GM13976 (cell line): Measurements from ENCODE around the gene RACK1.
A peak's percentile ranks its signal among the peaks of the same experiment; 100 is the strongest.

Experiments
- DNase-seq: peaks from one replicate; pipeline ENCODE4 v3.0.0; 2012; ENCODE audit warnings: low spot score
- CTCF ChIP-seq: IDR thresholded peaks from 2 replicates; pipeline ENCODE4 v1.5.1; 2012; ENCODE audit warnings: borderline replicate concordance, mild to moderate bottlenecking; ENCODE audit not compliant: insufficient read depth; ENCODE audit errors: extremely low read depth, missing control alignments, control extremely low read depth
- in situ Hi-C: fragments of 300-500 bp; cut with MboI; formaldehyde crosslinking; loops from one replicate; pipeline ENCODE4 v1.12.0; 2022; ENCODE audit warnings: low sequenced_read_pairs, mixed read lengths, inconsistent platforms; ENCODE audit not compliant: unreplicated experiment

The RACK1 gene

GRCh38 chr5:181197326-181197951, 46.3 kb downstream of the RACK1 start:
- no peak for TF ChIP-seq CTCF
- DNase-seq, result no peak
- in situ Hi-C loops, result no loop called here

DNA sequence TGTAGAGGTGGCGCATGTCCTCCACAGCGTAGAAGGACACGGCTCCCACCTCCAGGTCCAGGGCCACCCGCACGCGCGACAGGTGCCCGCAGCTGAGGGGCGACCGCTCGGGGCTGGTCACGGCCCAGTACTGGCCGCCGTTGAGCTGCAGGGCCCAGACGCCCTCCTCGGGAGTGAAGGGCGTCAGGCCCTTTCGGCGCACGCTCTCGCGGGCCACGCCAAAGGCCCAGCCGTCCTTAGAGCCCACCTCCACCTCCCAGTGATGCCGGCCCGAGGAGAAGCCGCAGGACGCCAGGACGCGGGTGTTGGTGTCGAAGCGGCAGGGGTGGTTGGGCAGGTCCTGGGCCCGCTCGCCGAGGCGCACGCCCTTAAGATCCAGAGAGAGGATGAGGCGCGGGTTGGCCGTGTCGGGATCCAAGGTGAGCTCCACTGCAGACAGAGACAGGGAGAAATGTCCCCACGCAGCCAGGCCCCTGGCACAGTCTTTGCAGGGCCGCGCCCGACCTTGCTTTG, 48.4 kb downstream of the RACK1 start:
- in situ Hi-C loops, result no loop called here
- DNase-seq, result peak; percentile 3
- TF ChIP-seq CTCF, result no peak

GRCh38 chr5:181194489-181195248, 49.0 kb downstream of the RACK1 start:
- in situ Hi-C loops, result no loop called here
- TF ChIP-seq CTCF, result no peak
- DNase-seq, result no peak

GRCh38 chr5:181193656-181194055, 50.0 kb downstream of the RACK1 start:
- no peak for TF ChIP-seq CTCF
- in situ Hi-C loops, result no loop called here
- DNase-seq, result no peak

DNA sequence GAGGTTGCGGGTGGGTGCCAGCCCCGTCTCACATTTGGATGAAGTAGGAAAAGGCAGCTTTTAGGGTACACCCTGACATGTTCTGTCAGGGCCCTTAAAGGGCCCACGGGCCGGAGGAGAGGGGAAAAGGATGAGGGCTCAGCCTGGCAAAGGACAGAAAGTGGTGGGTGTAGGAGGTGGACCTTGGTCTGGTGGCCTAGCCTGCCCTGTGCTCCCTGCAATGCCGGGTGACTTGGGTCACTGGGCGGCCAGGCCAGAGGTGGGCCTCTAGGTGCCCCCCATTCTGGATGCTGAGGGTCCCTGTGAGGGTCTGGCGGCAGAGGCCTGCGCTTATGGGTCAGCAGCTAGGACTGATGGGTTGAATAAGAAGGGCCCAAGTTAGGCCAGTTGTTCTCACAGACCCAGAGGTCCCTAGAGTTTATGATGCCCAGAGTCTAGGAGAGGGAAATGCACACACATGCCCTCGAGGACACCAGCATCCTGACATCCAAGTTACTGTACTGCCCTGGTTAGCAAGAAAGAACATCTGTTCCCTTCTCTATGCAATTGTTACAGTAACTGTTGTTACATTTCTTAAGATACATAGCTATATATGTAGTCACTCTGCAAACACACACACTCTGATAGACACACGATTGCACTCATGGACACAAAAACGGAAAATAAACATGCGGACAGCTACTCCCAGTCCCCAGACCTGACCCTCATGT, 51.2 kb downstream of the RACK1 start:
- no peak for TF ChIP-seq CTCF
- in situ Hi-C loops, result no loop called here
- no peak for DNase-seq

DNA sequence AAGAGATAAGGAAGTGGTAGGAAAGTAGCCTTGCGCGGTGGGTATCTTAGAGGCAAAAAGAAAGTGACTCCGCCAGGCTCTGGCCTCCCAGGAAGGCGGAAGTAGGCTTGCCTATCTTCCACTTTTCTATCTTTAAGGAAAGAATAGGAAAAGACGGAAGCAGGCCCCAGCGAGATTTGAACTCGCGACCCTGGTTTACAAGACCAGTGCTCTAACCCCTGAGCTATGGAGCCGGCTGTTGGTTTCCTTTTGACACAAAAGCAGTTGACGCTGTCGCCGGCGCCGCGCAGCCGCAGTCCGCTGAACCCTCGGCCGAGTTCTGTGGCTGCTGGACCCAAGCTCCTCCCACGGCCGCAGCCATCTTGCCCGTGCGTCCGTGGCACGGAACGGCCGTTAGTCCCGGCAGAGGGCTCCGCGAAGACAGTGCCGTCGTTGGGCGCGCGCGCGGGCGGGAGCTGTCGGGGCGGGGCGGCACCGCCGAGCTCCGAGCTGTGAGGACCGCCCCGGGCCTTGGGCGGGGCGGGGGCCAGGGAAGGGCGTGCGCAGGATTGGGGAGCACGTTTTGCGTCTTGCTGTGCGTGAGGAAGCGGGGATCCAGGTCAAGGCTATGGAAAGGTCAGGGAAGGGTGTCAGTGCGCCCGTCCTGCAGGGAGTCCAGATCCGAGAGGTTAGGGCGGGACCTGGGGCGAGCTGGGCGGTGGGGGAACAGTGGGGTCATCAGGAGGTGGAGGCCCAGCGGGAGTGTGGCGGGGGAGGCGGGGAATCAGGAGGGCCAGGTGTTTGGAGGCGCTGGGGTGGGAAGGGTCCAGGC, 52.0 kb downstream of the RACK1 start:
- peak; percentile 95 for DNase-seq
- in situ Hi-C loops, result no loop called here
- TF ChIP-seq CTCF, result no peak
